Upper lobe of right lung (tissue), 1 donor: ENCODE data around the gene ARHGEF10L. TPM values are rescaled to one million over a fixed set of nuclear protein-coding genes. Genes with fewer than 3 reads are reported as not detected.

Source experiments
- ATAC-seq: fragments of 200-7000 bp; cut with Tn5 transposase; one replicate; pipeline ENCODE4 v1.9.1; 2020; ENCODE audit warnings: mild to moderate bottlenecking, moderate library complexity
- DNase-seq: peaks from one replicate; pipeline ENCODE4 v3.0.0-alpha.2; 2020
- H3K27ac ChIP-seq: fragments of 200-600 bp; one replicate; pipeline ENCODE4 v1.8.0; 2022
- H3K27me3 ChIP-seq: fragments of 200-600 bp; one replicate; pipeline ENCODE4 v1.8.0; 2022; ENCODE audit warnings: mild to moderate bottlenecking
- H3K36me3 ChIP-seq: fragments of 200-600 bp; one replicate; pipeline ENCODE4 v1.8.0; 2022
- H3K4me1 ChIP-seq: fragments of 200-600 bp; one replicate; pipeline ENCODE4 v1.8.0; 2022
- H3K4me3 ChIP-seq: fragments of 200-600 bp; one replicate; pipeline ENCODE4 v1.8.0; 2022; ENCODE audit warnings: mild to moderate bottlenecking
- H3K9me3 ChIP-seq: fragments of 200-600 bp; one replicate; pipeline ENCODE4 v1.8.0; 2022
- intact Hi-C: fragments of 100-400 bp; cut with DNase I; formaldehyde crosslinking; loops from one replicate; pipeline ENCODE4 v1.11.0; 2022
- total RNA-seq: library from RNA; stranded (reverse); fragmentation: NEBNext Ultra II Directional; extraction: Animal tissue kit (Norgen Biotek cat#: 25700); gene quantifications from one replicate; pipeline ENCODE4 v1.2.1, GENCODE V29; 2021
- TF ChIP-seq, protein P1 (sequence below): fragments of 200-600 bp; IDR thresholded peaks from one replicate; pipeline ENCODE4 v1.8.0; 2022; ENCODE audit warnings: antibody characterized with exemption
- donor health status: DM: no; HTN: yes; CAD: no; lungs with severe emphysema.

The ARHGEF10L gene
- total RNA-seq, 1 donor from 2014 or later: 34.1 TPM

DNA sequence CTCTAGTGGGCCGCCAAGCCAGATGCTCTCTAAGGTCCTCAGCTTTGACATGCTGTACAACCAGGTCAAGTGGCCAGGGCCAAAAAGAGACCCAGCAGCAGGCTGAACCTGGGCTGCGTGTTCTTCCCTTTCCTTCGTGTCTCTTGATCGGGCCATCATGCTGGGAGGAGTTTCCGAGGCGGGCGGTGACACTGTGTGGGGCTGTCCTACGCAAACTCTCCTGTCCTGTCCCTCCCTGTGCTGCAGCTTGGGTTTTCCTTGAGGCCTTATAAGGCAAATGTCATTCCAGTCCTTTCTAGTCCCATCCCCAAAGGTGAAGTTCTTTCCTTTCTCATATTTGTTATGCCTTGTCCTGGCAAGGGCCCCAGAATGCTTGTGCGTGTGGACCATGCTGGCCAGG is 56.7 kb downstream of the ARHGEF10L start:
- Histone ChIP-seq H3K4me3 (no peak overlapping the region), H3K9me3 (no peaks in the 10 kb centered on the region), H3K36me3 (no peaks in the 10 kb centered on the region), H3K27me3 (no peaks in the 10 kb centered on the region), H3K4me1 (peaks cover 4% of the 10 kb centered on the region), H3K27ac (peak overlapping the region; percentile 11)
- DNase-seq: no peak
- intact Hi-C loops: no loop called here
- peak; percentile 6 for ATAC-seq
- TF ChIP-seq, protein P1, sequence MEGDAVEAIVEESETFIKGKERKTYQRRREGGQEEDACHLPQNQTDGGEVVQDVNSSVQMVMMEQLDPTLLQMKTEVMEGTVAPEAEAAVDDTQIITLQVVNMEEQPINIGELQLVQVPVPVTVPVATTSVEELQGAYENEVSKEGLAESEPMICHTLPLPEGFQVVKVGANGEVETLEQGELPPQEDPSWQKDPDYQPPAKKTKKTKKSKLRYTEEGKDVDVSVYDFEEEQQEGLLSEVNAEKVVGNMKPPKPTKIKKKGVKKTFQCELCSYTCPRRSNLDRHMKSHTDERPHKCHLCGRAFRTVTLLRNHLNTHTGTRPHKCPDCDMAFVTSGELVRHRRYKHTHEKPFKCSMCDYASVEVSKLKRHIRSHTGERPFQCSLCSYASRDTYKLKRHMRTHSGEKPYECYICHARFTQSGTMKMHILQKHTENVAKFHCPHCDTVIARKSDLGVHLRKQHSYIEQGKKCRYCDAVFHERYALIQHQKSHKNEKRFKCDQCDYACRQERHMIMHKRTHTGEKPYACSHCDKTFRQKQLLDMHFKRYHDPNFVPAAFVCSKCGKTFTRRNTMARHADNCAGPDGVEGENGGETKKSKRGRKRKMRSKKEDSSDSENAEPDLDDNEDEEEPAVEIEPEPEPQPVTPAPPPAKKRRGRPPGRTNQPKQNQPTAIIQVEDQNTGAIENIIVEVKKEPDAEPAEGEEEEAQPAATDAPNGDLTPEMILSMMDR: no peak

DNA sequence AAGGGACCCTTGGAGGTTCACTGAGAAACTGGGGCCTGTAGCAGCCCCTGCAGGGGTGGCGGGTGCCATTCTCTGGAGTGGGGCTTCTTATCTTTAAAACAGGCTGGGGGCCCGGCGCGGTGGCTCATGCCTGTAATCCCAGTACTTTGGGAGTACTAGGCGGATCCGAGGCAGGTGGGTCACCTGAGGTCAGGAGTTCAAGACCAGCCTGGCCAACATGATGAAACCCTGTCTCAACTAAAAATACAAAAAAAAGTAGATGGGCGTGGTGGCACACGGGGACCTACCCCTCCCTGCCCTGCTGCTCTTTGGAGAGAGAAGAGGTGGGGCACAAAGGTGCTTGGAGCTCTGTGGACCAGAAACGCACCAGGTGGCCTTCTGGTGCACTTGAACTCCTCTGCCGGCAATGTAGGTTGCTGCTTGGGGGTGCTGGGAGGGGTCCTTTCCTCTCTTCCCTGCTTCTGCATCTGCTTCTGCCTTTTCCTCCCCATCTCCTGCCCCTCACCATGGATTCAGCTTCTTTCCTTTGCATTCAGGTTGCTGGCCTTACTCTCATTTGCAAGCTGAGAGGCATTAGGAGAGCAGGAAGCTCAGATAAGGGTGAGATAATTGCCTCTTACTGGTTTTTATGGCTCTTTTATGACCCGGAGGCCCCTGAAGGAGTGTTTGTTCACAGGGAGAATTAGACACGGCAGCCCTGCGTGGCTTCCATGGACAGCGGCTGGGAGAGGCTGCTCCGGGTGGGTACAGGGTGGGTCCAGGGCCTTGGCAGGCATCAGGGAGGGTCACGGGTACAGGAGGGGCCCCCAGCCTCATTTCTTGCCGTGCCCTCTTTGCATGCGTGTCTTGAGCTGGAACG is 57.4 kb downstream of the ARHGEF10L start:
- H3K4me1 ChIP-seq: peaks cover 4% of the 10 kb centered on the region
- H3K9me3 ChIP-seq: no peaks in the 10 kb centered on the region
- intact Hi-C loops: no loop called here
- no peaks in the 10 kb centered on the region for H3K36me3 ChIP-seq
- H3K4me3 ChIP-seq: no peak overlapping the region
- no peaks in the 10 kb centered on the region for H3K27me3 ChIP-seq
- TF ChIP-seq, protein P1: no peak
- DNase-seq (peak; percentile 61), ATAC-seq (peak; percentile 48)
- peak overlapping the region; percentile 17 for H3K27ac ChIP-seq

DNA sequence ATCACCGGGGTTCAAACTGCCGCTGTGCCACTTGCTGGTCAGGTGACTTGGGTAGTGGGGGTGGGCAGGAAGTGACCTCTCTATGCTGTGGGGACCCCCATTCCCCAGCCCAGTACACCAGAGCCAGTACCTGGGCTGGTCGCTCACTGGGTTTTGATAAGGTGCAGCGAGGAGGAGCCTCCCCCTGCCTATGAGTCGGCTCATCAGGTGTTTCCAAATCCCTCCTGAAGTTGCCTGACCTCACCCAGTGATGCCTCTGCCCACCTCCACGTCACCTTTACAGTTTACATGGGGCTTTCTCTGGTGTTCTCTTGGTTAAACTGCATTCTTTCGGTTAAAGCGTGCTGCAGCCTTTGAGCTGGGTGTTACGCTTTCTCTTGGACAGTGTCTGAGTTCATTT is 58.2 kb downstream of the ARHGEF10L start:
- TF ChIP-seq, protein P1: no peak

DNA sequence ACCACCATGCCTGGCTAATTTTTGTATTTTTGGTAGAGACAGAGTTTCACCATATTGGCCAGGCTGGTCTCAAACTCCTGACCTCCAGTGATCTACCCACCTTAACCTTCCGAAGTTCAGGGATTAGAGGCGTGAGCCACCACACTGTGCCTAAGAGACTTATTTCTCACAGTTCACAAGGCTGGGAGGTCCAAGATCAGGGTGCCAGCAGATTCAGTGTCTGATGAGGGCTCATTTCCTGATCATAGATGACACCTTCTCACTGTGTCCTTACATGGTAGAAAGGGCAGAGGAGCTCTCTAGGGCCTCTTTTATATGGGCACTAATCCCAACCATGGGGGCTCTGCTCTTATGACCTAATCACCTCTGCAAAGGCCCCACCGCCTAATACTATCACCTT is 58.8 kb downstream of the ARHGEF10L start:
- H3K27ac ChIP-seq: no peak overlapping the region
- no peaks in the 10 kb centered on the region for H3K9me3 ChIP-seq
- DNase-seq (no peak), ATAC-seq (no peak)
- H3K27me3 ChIP-seq: no peaks in the 10 kb centered on the region
- intact Hi-C loops: no loop called here
- H3K4me1 ChIP-seq: peaks cover 4% of the 10 kb centered on the region
- H3K36me3 ChIP-seq: no peaks in the 10 kb centered on the region
- no peak overlapping the region for H3K4me3 ChIP-seq
- TF ChIP-seq, protein P1: no peak

More for the DNA sequence above, 58.2 kb downstream of the ARHGEF10L start:
- ATAC-seq (peak; percentile 5), DNase-seq (peak; percentile 58)
- H3K4me3 ChIP-seq: no peak overlapping the region
- peak overlapping the region; percentile 17 for H3K27ac ChIP-seq
- intact Hi-C loops: no loop called here
- no peaks in the 10 kb centered on the region for H3K36me3 ChIP-seq
- no peaks in the 10 kb centered on the region for H3K27me3 ChIP-seq
- peaks cover 4% of the 10 kb centered on the region for H3K4me1 ChIP-seq
- H3K9me3 ChIP-seq: no peaks in the 10 kb centered on the region

DNA sequence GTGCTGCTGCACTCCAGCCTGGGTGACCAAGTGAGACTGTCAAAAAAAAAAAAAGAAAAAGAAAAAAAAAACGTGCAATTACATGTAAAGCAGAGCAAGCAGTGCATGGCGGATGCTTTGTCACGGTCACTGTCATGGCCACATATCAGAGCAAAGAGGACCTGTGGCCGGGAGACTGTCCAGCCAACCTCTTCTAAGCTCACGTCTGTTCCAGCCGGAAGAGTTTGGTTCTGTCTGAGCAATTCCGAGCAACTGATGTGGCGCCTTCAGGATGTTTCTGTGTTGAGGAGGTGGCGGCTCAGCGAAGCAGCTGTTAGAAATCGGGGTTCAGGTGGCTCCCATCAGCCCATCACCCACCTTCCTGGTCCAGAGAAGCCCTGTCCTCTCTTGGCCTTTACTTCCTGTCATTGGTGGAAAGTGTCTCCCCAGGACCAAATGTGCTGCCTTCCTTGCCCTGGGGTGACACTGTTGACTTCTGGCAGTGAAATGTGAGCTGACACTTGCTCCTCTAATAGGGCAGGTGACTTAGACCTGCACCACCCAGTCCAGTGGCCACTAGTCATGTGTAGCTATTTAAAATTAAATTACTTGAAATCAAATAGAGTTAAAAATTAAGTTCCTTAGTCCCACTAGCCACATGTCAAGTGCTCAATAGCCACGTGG is 59.9 kb downstream of the ARHGEF10L start:
- Histone ChIP-seq H3K27ac (no peak overlapping the region), H3K36me3 (no peaks in the 10 kb centered on the region), H3K27me3 (no peaks in the 10 kb centered on the region), H3K9me3 (no peaks in the 10 kb centered on the region), H3K4me3 (no peak overlapping the region), H3K4me1 (peaks cover 4% of the 10 kb centered on the region)
- TF ChIP-seq, protein P1: no peak
- DNase-seq: no peak
- ATAC-seq: no peak
- intact Hi-C loops: no loop called here
